ENCODE measurements around the gene ACTBL2. TPM values are rescaled to one million over a fixed set of nuclear protein-coding genes. Genes with fewer than 3 reads are reported as not detected.

ACTBL2 gene
- not detected for total RNA-seq
- not detected for total RNA-seq (2013)

GRCh38 chr5:57482671-57483106 lies at the start of gene ACTBL2:
Gene ACTBL2, minus strand, starts transcription at chr5:57482811. Its CDS starts 104 bp downstream, at chr5:57482707.
- no peak for ATAC-seq
- Histone ChIP-seq H3K27me3 (ENCODE audit: control insufficient read depth, insufficient read depth, low read length) (no peaks in the 10 kb centered on the region), H3K9me3 (ENCODE audit: control insufficient read depth, insufficient read depth, low read length) (no peaks in the 10 kb centered on the region), H3K27ac (ENCODE audit: low read length) (no peak within 1 kb of the TSS), H3K4me1 (ENCODE audit: control insufficient read depth, insufficient read depth, low read length) (no peaks in the 10 kb centered on the region), H3K36me3 (ENCODE audit: control insufficient read depth, insufficient read depth, low read length) (no peaks in the 10 kb centered on the region), H3K4me3 (ENCODE audit: low read length) (no peak within 1 kb of the TSS)
- no peaks in the 10 kb centered on the region for H3K36me3 Mint-ChIP-seq
- H3K27me3 Mint-ChIP-seq (ENCODE audit: low read depth in 2 of 2), result no peaks in the 10 kb centered on the region
- H3K9me3 Mint-ChIP-seq, result peaks cover 0 to 2% of the 10 kb centered on the region in 2 donors
- H3K4me1 Mint-ChIP-seq, result no peaks in the 10 kb centered on the region
- 86% methylated on average over 3 of the region's 5 CpGs for WGBS (ENCODE audit: insufficient coverage)
- DNase-seq, result no peak
- TF ChIP-seq, protein P1, sequence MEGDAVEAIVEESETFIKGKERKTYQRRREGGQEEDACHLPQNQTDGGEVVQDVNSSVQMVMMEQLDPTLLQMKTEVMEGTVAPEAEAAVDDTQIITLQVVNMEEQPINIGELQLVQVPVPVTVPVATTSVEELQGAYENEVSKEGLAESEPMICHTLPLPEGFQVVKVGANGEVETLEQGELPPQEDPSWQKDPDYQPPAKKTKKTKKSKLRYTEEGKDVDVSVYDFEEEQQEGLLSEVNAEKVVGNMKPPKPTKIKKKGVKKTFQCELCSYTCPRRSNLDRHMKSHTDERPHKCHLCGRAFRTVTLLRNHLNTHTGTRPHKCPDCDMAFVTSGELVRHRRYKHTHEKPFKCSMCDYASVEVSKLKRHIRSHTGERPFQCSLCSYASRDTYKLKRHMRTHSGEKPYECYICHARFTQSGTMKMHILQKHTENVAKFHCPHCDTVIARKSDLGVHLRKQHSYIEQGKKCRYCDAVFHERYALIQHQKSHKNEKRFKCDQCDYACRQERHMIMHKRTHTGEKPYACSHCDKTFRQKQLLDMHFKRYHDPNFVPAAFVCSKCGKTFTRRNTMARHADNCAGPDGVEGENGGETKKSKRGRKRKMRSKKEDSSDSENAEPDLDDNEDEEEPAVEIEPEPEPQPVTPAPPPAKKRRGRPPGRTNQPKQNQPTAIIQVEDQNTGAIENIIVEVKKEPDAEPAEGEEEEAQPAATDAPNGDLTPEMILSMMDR (IDR thresholded peaks at IDR 0.05), result no peak
- H3K27ac Mint-ChIP-seq, result no peak within 1 kb of the TSS
- intact Hi-C loops (cut with micrococcal nuclease), result no loop called here
- no peak within 1 kb of the TSS for H3K4me3 Mint-ChIP-seq

DNA sequence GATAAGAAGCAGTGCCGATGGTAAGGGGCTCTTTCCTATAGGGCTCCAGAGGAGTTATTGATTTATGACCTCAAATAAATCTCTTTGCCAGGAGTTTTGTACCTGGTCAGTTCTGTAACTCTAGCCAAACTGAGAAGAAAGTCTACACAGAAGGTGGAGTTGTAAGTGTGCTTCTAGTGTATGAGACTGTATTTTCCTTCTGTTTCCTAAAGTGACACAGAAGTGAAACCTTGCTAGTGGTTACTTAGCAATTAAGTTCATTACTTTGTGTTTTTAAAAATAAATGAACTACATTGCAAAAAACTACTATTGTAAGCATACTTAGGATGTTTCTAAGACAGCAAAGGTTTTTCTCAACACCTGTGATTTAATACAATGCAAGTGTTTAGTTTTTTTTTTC lies 48.7 kb upstream of the ACTBL2 start:
- Mint-ChIP-seq H3K36me3 (no peaks in the 10 kb centered on the region), H3K27ac (no peak overlapping the region), H3K27me3 (ENCODE audit: low read depth in 2 of 2) (no peaks in the 10 kb centered on the region), H3K4me3 (no peak overlapping the region), H3K4me1 (no peaks in the 10 kb centered on the region), H3K9me3 (peaks cover 0 to 2% of the 10 kb centered on the region in 2 donors)
- H3K27me3 ChIP-seq (ENCODE audit: control insufficient read depth, insufficient read depth, low read length), result no peaks in the 10 kb centered on the region
- no peak for ATAC-seq
- TF ChIP-seq, protein P1 (IDR thresholded peaks at IDR 0.05), result no peak
- intact Hi-C loops (cut with micrococcal nuclease), result no loop called here
- no peaks in the 10 kb centered on the region for H3K4me1 ChIP-seq (ENCODE audit: control insufficient read depth, insufficient read depth, low read length)
- H3K4me3 ChIP-seq (ENCODE audit: low read length), result no peak overlapping the region
- H3K27ac ChIP-seq (ENCODE audit: low read length), result no peak overlapping the region
- no peaks in the 10 kb centered on the region for H3K9me3 ChIP-seq (ENCODE audit: control insufficient read depth, insufficient read depth, low read length)
- WGBS (ENCODE audit: insufficient coverage), result 100% methylated on average over 1 of the region's 1 CpG
- H3K36me3 ChIP-seq (ENCODE audit: control insufficient read depth, insufficient read depth, low read length), result no peaks in the 10 kb centered on the region
- DNase-seq, result no peak

- DNase-seq (no peak), ATAC-seq (no peak)
- Mint-ChIP-seq H3K4me1 (no peaks in the 10 kb centered on the region), H3K9me3 (peaks cover 0 to 2% of the 10 kb centered on the region in 2 donors), H3K36me3 (no peaks in the 10 kb centered on the region), H3K27me3 (ENCODE audit: low read depth in 2 of 2) (no peaks in the 10 kb centered on the region), H3K4me3 (no peak overlapping the region), H3K27ac (no peak overlapping the region)
- TF ChIP-seq, protein P1 (IDR thresholded peaks at IDR 0.05), result no peak
- Histone ChIP-seq H3K27ac (ENCODE audit: low read length) (no peak overlapping the region), H3K36me3 (ENCODE audit: control insufficient read depth, insufficient read depth, low read length) (no peaks in the 10 kb centered on the region), H3K4me3 (ENCODE audit: low read length) (no peak overlapping the region), H3K27me3 (ENCODE audit: control insufficient read depth, insufficient read depth, low read length) (no peaks in the 10 kb centered on the region), H3K4me1 (ENCODE audit: control insufficient read depth, insufficient read depth, low read length) (no peaks in the 10 kb centered on the region), H3K9me3 (ENCODE audit: control insufficient read depth, insufficient read depth, low read length) (no peaks in the 10 kb centered on the region)
- intact Hi-C loops (cut with micrococcal nuclease), result no loop called here
- 59% methylated on average over 4 of the region's 4 CpGs for WGBS (ENCODE audit: insufficient coverage)
Measured at GRCh38 chr5:57529864-57530263, 47.3 kb upstream of the ACTBL2 start.

DNA sequence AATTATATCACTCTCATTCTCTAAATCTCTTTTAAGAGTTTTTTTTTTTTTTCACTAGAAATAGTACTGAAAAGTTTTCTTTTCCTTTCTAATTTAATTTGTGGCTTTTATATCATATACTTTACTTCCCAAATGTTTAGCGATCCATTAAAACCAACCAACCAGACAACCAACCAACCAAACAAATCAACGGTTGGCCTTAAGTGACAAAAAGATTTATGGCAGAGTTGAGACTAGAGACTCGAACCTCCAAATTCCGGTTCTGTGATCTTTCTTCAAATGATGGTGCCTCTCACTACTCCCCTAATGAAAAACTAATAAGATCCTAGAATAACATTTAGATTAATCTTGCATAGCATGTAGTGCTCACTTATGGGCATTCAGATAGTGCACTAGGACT lies 45.3 kb upstream of the ACTBL2 start:
- peaks cover 0 to 2% of the 10 kb centered on the region in 2 donors for H3K9me3 Mint-ChIP-seq
- TF ChIP-seq, protein P1 (IDR thresholded peaks at IDR 0.05), result no peak
- H3K4me1 Mint-ChIP-seq, result no peaks in the 10 kb centered on the region
- WGBS (ENCODE audit: insufficient coverage), result 90% methylated on average over 4 of the region's 4 CpGs
- Histone ChIP-seq H3K9me3 (ENCODE audit: control insufficient read depth, insufficient read depth, low read length) (no peaks in the 10 kb centered on the region), H3K36me3 (ENCODE audit: control insufficient read depth, insufficient read depth, low read length) (no peaks in the 10 kb centered on the region), H3K27me3 (ENCODE audit: control insufficient read depth, insufficient read depth, low read length) (no peaks in the 10 kb centered on the region), H3K4me3 (ENCODE audit: low read length) (no peak overlapping the region), H3K4me1 (ENCODE audit: control insufficient read depth, insufficient read depth, low read length) (no peaks in the 10 kb centered on the region), H3K27ac (ENCODE audit: low read length) (no peak overlapping the region)
- no peak for DNase-seq
- H3K4me3 Mint-ChIP-seq, result no peak overlapping the region
- no peak overlapping the region for H3K27ac Mint-ChIP-seq
- no peak for ATAC-seq
- H3K27me3 Mint-ChIP-seq (ENCODE audit: low read depth in 2 of 2), result no peaks in the 10 kb centered on the region
- intact Hi-C loops (cut with micrococcal nuclease), result no loop called here
- no peaks in the 10 kb centered on the region for H3K36me3 Mint-ChIP-seq

Data from natural killer cell (primary cell).